Mesenchymal stem cell (in vitro differentiated cells and primary cell): ENCODE measurements around the gene C6orf141.

Experiments used
- DNase-seq: peaks from one replicate; pipeline ENCODE4 v3.0.0-alpha.2; 2013
- H2AFZ ChIP-seq: one replicate; pipeline ENCODE4 v1.6.1; 2013; ENCODE audit warnings: low read depth, mild to moderate bottlenecking, control low read depth, inconsistent platforms, low read length, moderate library complexity
- H2AK5ac ChIP-seq: 2 replicates; pipeline ENCODE4 v1.6.1; 2013; ENCODE audit warnings: low read length, moderate library complexity, mild to moderate bottlenecking, inconsistent platforms; ENCODE audit not compliant: severe bottlenecking
- H2BK120ac ChIP-seq: one replicate; pipeline ENCODE4 v1.6.1; 2013; ENCODE audit warnings: low read depth, mild to moderate bottlenecking, inconsistent platforms, low read length, moderate library complexity
- H2BK12ac ChIP-seq, 2 experiments: one replicate each; pipeline ENCODE4 v1.6.1; 2013; ENCODE audit warnings: inconsistent platforms in 2 of 2, low read length in 2 of 2, mild to moderate bottlenecking in 2 of 2, moderate library complexity in 2 of 2, control low read depth in 1 of 2
- H2BK15ac ChIP-seq: one replicate; pipeline ENCODE4 v1.6.1; 2013; ENCODE audit warnings: mild to moderate bottlenecking, low read depth, inconsistent platforms; ENCODE audit not compliant: poor library complexity, severe bottlenecking
- H2BK5ac ChIP-seq: 2 replicates; pipeline ENCODE4 v1.6.1; 2013; ENCODE audit warnings: low read depth, mild to moderate bottlenecking, low read length, control low read depth, inconsistent platforms; ENCODE audit not compliant: poor library complexity, severe bottlenecking
- H3K14ac ChIP-seq, 2 experiments: one replicate each; pipeline ENCODE4 v1.6.1; 2013; ENCODE audit warnings: inconsistent platforms in 2 of 2, low read length in 2 of 2, control low read depth in 1 of 2, mild to moderate bottlenecking in 1 of 2, moderate library complexity in 1 of 2
- H3K18ac ChIP-seq, 2 experiments: one replicate each; pipeline ENCODE4 v1.6.1; 2013; ENCODE audit warnings: inconsistent platforms in 2 of 2, low read length in 2 of 2, control low read depth in 1 of 2, low read depth in 1 of 2, mild to moderate bottlenecking in 1 of 2
- H3K23ac ChIP-seq, 2 experiments: one replicate each; pipeline ENCODE4 v1.6.1; 2013; ENCODE audit warnings: inconsistent platforms in 2 of 2, low read length in 2 of 2, mild to moderate bottlenecking in 2 of 2, moderate library complexity in 2 of 2, control low read depth in 1 of 2
- H3K27ac ChIP-seq: 2 replicates; pipeline ENCODE4 v1.5.1; 2013; ENCODE audit warnings: mild to moderate bottlenecking, moderate library complexity, low read length, control low read depth, inconsistent platforms; ENCODE audit not compliant: poor library complexity, severe bottlenecking
- H3K27me3 ChIP-seq, 2 experiments: 2 replicates each; pipeline versions ENCODE4 v1.6.1 to v1.7.0; 2013; ENCODE audit warnings: low read length in 2 of 2, mild to moderate bottlenecking in 2 of 2, moderate library complexity in 2 of 2, control low read depth in 1 of 2, inconsistent platforms in 1 of 2; ENCODE audit not compliant: control insufficient read depth in 1 of 2, insufficient read depth in 1 of 2
- H3K36me3 ChIP-seq, 2 experiments: 2 replicates each; pipeline versions ENCODE4 v1.6.1 to v1.7.0; 2013; ENCODE audit warnings: low read length in 2 of 2, control low read depth in 1 of 2, inconsistent platforms in 1 of 2, low read depth in 1 of 2, mild to moderate bottlenecking in 1 of 2; ENCODE audit not compliant: insufficient read depth in 2 of 2, control insufficient read depth in 1 of 2
- H3K4ac ChIP-seq, 2 experiments: one replicate each; pipeline ENCODE4 v1.6.1; 2013; ENCODE audit warnings: inconsistent platforms in 2 of 2, low read length in 2 of 2, mild to moderate bottlenecking in 2 of 2, moderate library complexity in 2 of 2, control low read depth in 1 of 2, low read depth in 1 of 2
- H3K4me1 ChIP-seq: 2 replicates; pipeline ENCODE4 v1.6.1; 2013; ENCODE audit warnings: low read depth, low read length, control low read depth; ENCODE audit not compliant: control insufficient read depth, insufficient read depth
- H3K4me2 ChIP-seq: 2 replicates; pipeline ENCODE4 v1.6.1; 2013; ENCODE audit warnings: low read length, mild to moderate bottlenecking, inconsistent platforms; ENCODE audit not compliant: poor library complexity, severe bottlenecking
- H3K4me3 ChIP-seq, 2 experiments: 2 replicates each; pipeline versions ENCODE4 v1.5.1 to v1.7.0; 2013; ENCODE audit warnings: low read length in 2 of 2, mild to moderate bottlenecking in 2 of 2, control low read depth in 1 of 2, low read depth in 1 of 2; ENCODE audit not compliant: insufficient read depth in 1 of 2
- H3K79me1 ChIP-seq: replicated peaks from 2 replicates; pipeline ENCODE4 v1.6.1; 2013; ENCODE audit warnings: mild to moderate bottlenecking, control low read depth, low read length, inconsistent platforms; ENCODE audit not compliant: poor library complexity, severe bottlenecking
- H3K9ac ChIP-seq: 2 replicates; pipeline ENCODE4 v1.7.0; 2013; ENCODE audit warnings: mild to moderate bottlenecking, low read length, moderate library complexity
- H3K9me3 ChIP-seq: 2 replicates; pipeline ENCODE4 v1.7.0; 2013; ENCODE audit warnings: mild to moderate bottlenecking, low read length; ENCODE audit not compliant: control insufficient read depth
- H4K8ac ChIP-seq: one replicate; pipeline ENCODE4 v1.6.1; 2013; ENCODE audit warnings: inconsistent platforms, mild to moderate bottlenecking, low read length, moderate library complexity
- H4K91ac ChIP-seq: one replicate; pipeline ENCODE4 v1.6.1; 2013; ENCODE audit warnings: mild to moderate bottlenecking, low read length, inconsistent platforms
- WGBS: methylation state at CpG from one replicate; pipeline ENCODE4 v1.1.7; 2013; ENCODE audit warnings: mixed read lengths; 5-methylcytosine and 5-hydroxymethylcytosine counted together

The C6orf141 gene

GRCh38 chr6:49570474-49571079, 20.1 kb downstream of the C6orf141 start:
- H3K27me3 ChIP-seq, result no peaks in the 10 kb centered on the region
- no peak overlapping the region for H2BK12ac ChIP-seq
- H2BK120ac ChIP-seq, result no peak overlapping the region
- H2AK5ac ChIP-seq, result no peak overlapping the region
- no peak overlapping the region for H3K23ac ChIP-seq
- H2BK15ac ChIP-seq, result no peak overlapping the region
- no peak overlapping the region for H4K8ac ChIP-seq
- H3K4me3 ChIP-seq, result no peak overlapping the region
- no peak overlapping the region for H3K27ac ChIP-seq
- no peak overlapping the region for H2BK5ac ChIP-seq
- H3K79me1 ChIP-seq, result no peaks in the 10 kb centered on the region
- H3K14ac ChIP-seq, result no peak overlapping the region
- H4K91ac ChIP-seq, result no peak overlapping the region
- no peak overlapping the region for H3K9ac ChIP-seq
- no peaks in the 10 kb centered on the region for H3K36me3 ChIP-seq
- no peak overlapping the region for H3K4ac ChIP-seq
- no peak overlapping the region for H3K18ac ChIP-seq
- 63% methylated on average over 3 of the region's 6 CpGs for WGBS
- peaks cover 3% of the 10 kb centered on the region for H3K4me1 ChIP-seq
- no peak overlapping the region for H3K4me2 ChIP-seq
- no peak overlapping the region for H2AFZ ChIP-seq
- no peaks in the 10 kb centered on the region for H3K9me3 ChIP-seq
- DNase-seq, result peak; percentile 52

- Histone ChIP-seq H2BK15ac (no peak overlapping the region), H3K4me1 (no peaks in the 10 kb centered on the region), H3K9me3 (no peaks in the 10 kb centered on the region), H3K23ac (no peak overlapping the region), H3K36me3 (no peaks in the 10 kb centered on the region), H3K18ac (no peak overlapping the region), H3K14ac (no peak overlapping the region), H3K9ac (no peak overlapping the region), H3K4me3 (no peak overlapping the region), H3K27ac (no peak overlapping the region), H2AK5ac (no peak overlapping the region), H3K4ac (no peak overlapping the region), H2AFZ (no peak overlapping the region), H2BK120ac (no peak overlapping the region), H3K79me1 (no peaks in the 10 kb centered on the region), H4K91ac (no peak overlapping the region), H2BK5ac (no peak overlapping the region), H2BK12ac (no peak overlapping the region), H3K27me3 (no peaks in the 10 kb centered on the region), H3K4me2 (no peak overlapping the region), H4K8ac (no peak overlapping the region)
- WGBS, result no CpG with 5 or more reads among the region's 1 CpG
- peak; percentile 73 for DNase-seq
Measured at GRCh38 chr6:49576618-49577017, 26.1 kb downstream of the C6orf141 start.

- H3K4ac ChIP-seq, result no peak overlapping the region
- DNase-seq, result no peak
- no peak overlapping the region for H2BK15ac ChIP-seq
- no peak overlapping the region for H3K4me2 ChIP-seq
- H3K27ac ChIP-seq, result no peak overlapping the region
- no peaks in the 10 kb centered on the region for H3K4me1 ChIP-seq
- no peaks in the 10 kb centered on the region for H3K36me3 ChIP-seq
- H4K8ac ChIP-seq, result no peak overlapping the region
- no peak overlapping the region for H4K91ac ChIP-seq
- H2BK120ac ChIP-seq, result no peak overlapping the region
- H3K79me1 ChIP-seq, result no peaks in the 10 kb centered on the region
- H2AK5ac ChIP-seq, result no peak overlapping the region
- H3K14ac ChIP-seq, result no peak overlapping the region
- H2BK12ac ChIP-seq, result no peak overlapping the region
- H2BK5ac ChIP-seq, result no peak overlapping the region
- no peak overlapping the region for H3K4me3 ChIP-seq
- no peaks in the 10 kb centered on the region for H3K27me3 ChIP-seq
- no peaks in the 10 kb centered on the region for H3K9me3 ChIP-seq
- H3K23ac ChIP-seq, result no peak overlapping the region
- H2AFZ ChIP-seq, result no peak overlapping the region
- H3K9ac ChIP-seq, result no peak overlapping the region
- no peak overlapping the region for H3K18ac ChIP-seq
Measured at GRCh38 chr6:49579649-49580048, 29.2 kb downstream of the C6orf141 start.

GRCh38 chr6:49582529-49582928, 32.1 kb downstream of the C6orf141 start:
- H3K79me1 ChIP-seq, result no peaks in the 10 kb centered on the region
- H3K4me3 ChIP-seq, result no peak overlapping the region
- no peak overlapping the region for H4K8ac ChIP-seq
- H2BK120ac ChIP-seq, result no peak overlapping the region
- no peak overlapping the region for H3K4ac ChIP-seq
- no peak overlapping the region for H2AFZ ChIP-seq
- no peak overlapping the region for H3K4me2 ChIP-seq
- H2AK5ac ChIP-seq, result no peak overlapping the region
- no peaks in the 10 kb centered on the region for H3K27me3 ChIP-seq
- no peaks in the 10 kb centered on the region for H3K9me3 ChIP-seq
- no peak overlapping the region for H3K27ac ChIP-seq
- H2BK5ac ChIP-seq, result no peak overlapping the region
- H3K14ac ChIP-seq, result no peak overlapping the region
- DNase-seq, result peak; percentile 17
- no peak overlapping the region for H4K91ac ChIP-seq
- H3K18ac ChIP-seq, result no peak overlapping the region
- H2BK15ac ChIP-seq, result no peak overlapping the region
- no peak overlapping the region for H3K9ac ChIP-seq
- no peaks in the 10 kb centered on the region for H3K4me1 ChIP-seq
- WGBS, result no CpG with 5 or more reads among the region's 1 CpG
- H2BK12ac ChIP-seq, result no peak overlapping the region
- no peak overlapping the region for H3K23ac ChIP-seq
- H3K36me3 ChIP-seq, result no peaks in the 10 kb centered on the region
